HepG2 (cell line): ENCODE measurements around the gene CREB1. TPM values are rescaled to one million over a fixed set of nuclear protein-coding genes. Genes with fewer than 3 reads are reported as not detected.

Experiments
- AGO2 ChIP-seq: fragments of 200-400 bp; formaldehyde crosslinking; optimal IDR thresholded peaks from 2 replicates; pipeline ENCODE3; 2017; ENCODE audit warnings: mild to moderate bottlenecking, low read depth, low read length, moderate library complexity
- ARID5B ChIP-seq: IDR thresholded peaks from 2 replicates; pipeline ENCODE4 v1.4.0; 2020; ENCODE audit warnings: mild to moderate bottlenecking, missing genetic modification reagents
- ATF2 ChIP-seq: sonication (generic); formaldehyde crosslinking; IDR thresholded peaks from 2 replicates; pipeline ENCODE4 v1.4.0; 2020; ENCODE audit warnings: missing genetic modification reagents
- FOXP1 ChIP-seq, 2 experiments: fragments of 450-650 bp in 1 of 2; IDR thresholded peaks; 2 replicates each; pipeline ENCODE4 v1.6.1; 2017 to 2018; ENCODE audit warnings: antibody characterized with exemption in 1 of 2
- LBX2 ChIP-seq: sonication (generic); formaldehyde crosslinking; IDR thresholded peaks from 2 replicates; pipeline ENCODE4 v1.5.0; 2020; ENCODE audit warnings: missing genetic modification reagents, mild to moderate bottlenecking, borderline replicate concordance
- MAF1 ChIP-seq: sonication (generic); formaldehyde crosslinking; IDR thresholded peaks from 2 replicates; pipeline ENCODE4 v1.5.0; 2020; ENCODE audit warnings: missing genetic modification reagents, borderline replicate concordance
- PTBP1 ChIP-seq: fragments of 200-400 bp; formaldehyde crosslinking; IDR thresholded peaks from 2 replicates; pipeline ENCODE4 v1.6.1; 2018; ENCODE audit warnings: low read length, low read depth; ENCODE audit not compliant: poor library complexity, severe bottlenecking
- SP140L ChIP-seq: sonication (generic); formaldehyde crosslinking; IDR thresholded peaks from 2 replicates; pipeline ENCODE4 v1.4.0; 2020; ENCODE audit warnings: missing genetic modification reagents, borderline replicate concordance
- THAP7 ChIP-seq: sonication (generic); formaldehyde crosslinking; IDR thresholded peaks from 2 replicates; pipeline ENCODE4 v1.8.1; 2023; ENCODE audit warnings: mild to moderate bottlenecking, missing genetic modification reagents
- ZBTB46 ChIP-seq: sonication (generic); formaldehyde crosslinking; IDR thresholded peaks from 2 replicates; pipeline ENCODE4 v1.4.0; 2020; ENCODE audit warnings: mild to moderate bottlenecking, missing genetic modification reagents, borderline replicate concordance
- ZNF143 ChIP-seq: sonication (generic); formaldehyde crosslinking; IDR thresholded peaks from 2 replicates; pipeline ENCODE4 v1.4.0; 2020; ENCODE audit warnings: missing genetic modification reagents
- ZNF574 ChIP-seq: sonication (generic); formaldehyde crosslinking; IDR thresholded peaks from 2 replicates; pipeline ENCODE4 v1.4.0; 2020; ENCODE audit warnings: missing genetic modification reagents
- ZNF878 ChIP-seq: sonication (generic); formaldehyde crosslinking; IDR thresholded peaks from 2 replicates; pipeline ENCODE4 v1.8.1; 2023; ENCODE audit warnings: mild to moderate bottlenecking, missing genetic modification reagents, moderate library complexity
- polyA plus RNA-seq, 8 experiments: library from polyadenylated mRNA; depleted of rRNA in 3 of 8; stranded (reverse) in 7 of 8; unstranded in 1 of 8; fragments of >200 nt; fragmentation: Illumina TruSeq in 4 of 8; extraction: Trizol in 4 of 8; gene quantifications; 2 replicates each; pipeline versions ENCODE4 v1.2.1 to v1.2.3, GENCODE V29; 2011 to 2016; ENCODE audit warnings: low read depth in 4 of 8, missing spikeins in 1 of 8, mixed read lengths in 1 of 8; ENCODE audit not compliant: insufficient read depth in 1 of 8
- total RNA-seq, 5 experiments: library from RNA; depleted of rRNA; stranded (reverse); fragments of >200 nt; fragmentation: Illumina TruSeq; extraction: Trizol; gene quantifications; 2 replicates each; pipeline ENCODE4 v1.2.3, GENCODE V29; 2016; ENCODE audit warnings: low read depth in 1 of 5

CREB1 gene
- total and polyA plus RNA-seq, 2 of the 13 experiments (the other 11 are each of a cell fraction or from before 2014, with no cell fraction given), result 51.8 to 51.9 TPM

GRCh38 chr2:207530160-207531031 is 634 bp downstream of the CREB1 start (continued):
- no peak for TF ChIP-seq ATF2
- no peak for TF ChIP-seq ZNF143
- TF ChIP-seq THAP7 (CRISPR knock-in tag), result no peak
- TF ChIP-seq ZBTB46 (CRISPR knock-in tag), result no peak
- no peak for TF ChIP-seq ARID5B (CRISPR knock-in tag)
- TF ChIP-seq MAF1 (CRISPR knock-in tag), result no peak
- TF ChIP-seq ZNF574, result no peak
- TF ChIP-seq SP140L (CRISPR knock-in tag), result peak; percentile 55; the same call in 1 of the 2 replicates
- TF ChIP-seq ZNF878 (CRISPR knock-in tag), result no peak
- no peak for TF ChIP-seq LBX2 (CRISPR knock-in tag)
- no peak for TF ChIP-seq PTBP1
- TF ChIP-seq AGO2, result peak; percentile 36
- TF ChIP-seq FOXP1 (IDR thresholded peaks at IDR 0.05), result no peak
- TF ChIP-seq FOXP1 (CRISPR knock-in tag; IDR thresholded peaks at IDR 0.05), result no peak
